DOHH2 (cell line): Measurements from ENCODE around the gene MOGAT2.

Experiments
- H3F3A ChIP-seq: fragments of 200-600 bp; sonication (generic), shearing (Covaris generic); 2 replicates; pipeline ENCODE4 v1.6.0; 2016; ENCODE audit warnings: antibody characterized with exemption, mild to moderate bottlenecking; ENCODE audit not compliant: control insufficient read depth, insufficient read depth
- H3K27ac ChIP-seq: fragments of 200-600 bp; sonication (generic); 2 replicates; pipeline ENCODE4 v1.5.1; 2014; ENCODE audit warnings: low read depth, mild to moderate bottlenecking, low read length, moderate library complexity
- H3K27me3 ChIP-seq: fragments of 200-600 bp; sonication (generic); 2 replicates; pipeline ENCODE4 v1.6.1; 2014; ENCODE audit warnings: mild to moderate bottlenecking, low read length, mixed read lengths; ENCODE audit not compliant: control insufficient read depth
- H3K36me3 ChIP-seq: fragments of 200-600 bp; sonication (generic); 2 replicates; pipeline ENCODE4 v1.6.1; 2014; ENCODE audit warnings: mild to moderate bottlenecking, low read length, moderate library complexity, mixed read lengths; ENCODE audit not compliant: control insufficient read depth
- H3K4me1 ChIP-seq: fragments of 200-600 bp; sonication (generic); 2 replicates; pipeline ENCODE4 v1.6.1; 2014; ENCODE audit warnings: mild to moderate bottlenecking, low read length, mixed read lengths; ENCODE audit not compliant: control insufficient read depth
- H3K4me2 ChIP-seq: fragments of 200-600 bp; sonication (generic); 2 replicates; pipeline ENCODE4 v1.6.0; 2014; ENCODE audit warnings: mild to moderate bottlenecking, low read length, moderate library complexity
- H3K4me3 ChIP-seq: fragments of 200-600 bp; sonication (generic); 2 replicates; pipeline ENCODE4 v1.5.1; 2014; ENCODE audit warnings: mild to moderate bottlenecking, low read length, mixed read lengths
- H3K79me2 ChIP-seq: fragments of 200-600 bp; sonication (generic); 2 replicates; pipeline ENCODE4 v1.6.1; 2014; ENCODE audit warnings: mild to moderate bottlenecking, low read length, mixed read lengths; ENCODE audit not compliant: control insufficient read depth
- H3K9me2 ChIP-seq: fragments of 200-600 bp; sonication (generic); replicated peaks from 2 replicates; pipeline ENCODE4 v1.6.1; 2014; ENCODE audit warnings: mild to moderate bottlenecking, low read length, mixed read lengths; ENCODE audit not compliant: control insufficient read depth
- H3K9me3 ChIP-seq: fragments of 200-600 bp; sonication (generic); 2 replicates; pipeline ENCODE4 v1.6.1; 2014; ENCODE audit warnings: antibody characterized with exemption, low read length, mixed read lengths; ENCODE audit not compliant: control insufficient read depth, insufficient read depth
- H4K20me1 ChIP-seq: fragments of 200-600 bp; sonication (generic); 2 replicates; pipeline ENCODE4 v1.6.0; 2014; ENCODE audit warnings: low read depth, mild to moderate bottlenecking, antibody characterized with exemption, low read length, moderate library complexity; ENCODE audit not compliant: control insufficient read depth, insufficient read depth
- EZH2phosphoT487 ChIP-seq: fragments of 200-600 bp; sonication (generic); IDR thresholded peaks from 2 replicates; pipeline ENCODE4 v1.6.1; 2017; ENCODE audit warnings: borderline replicate concordance, mild to moderate bottlenecking, antibody characterized with exemption, low read length, moderate library complexity, mixed read lengths
- TF ChIP-seq, protein P1 (sequence below): fragments of 200-600 bp; sonication (generic); IDR thresholded peaks from one replicate; pipeline ENCODE4 v1.5.1; 2014; ENCODE audit warnings: antibody characterized with exemption, mild to moderate bottlenecking, low read depth, low read length; ENCODE audit not compliant: poor library complexity, severe bottlenecking

The MOGAT2 gene

DNA sequence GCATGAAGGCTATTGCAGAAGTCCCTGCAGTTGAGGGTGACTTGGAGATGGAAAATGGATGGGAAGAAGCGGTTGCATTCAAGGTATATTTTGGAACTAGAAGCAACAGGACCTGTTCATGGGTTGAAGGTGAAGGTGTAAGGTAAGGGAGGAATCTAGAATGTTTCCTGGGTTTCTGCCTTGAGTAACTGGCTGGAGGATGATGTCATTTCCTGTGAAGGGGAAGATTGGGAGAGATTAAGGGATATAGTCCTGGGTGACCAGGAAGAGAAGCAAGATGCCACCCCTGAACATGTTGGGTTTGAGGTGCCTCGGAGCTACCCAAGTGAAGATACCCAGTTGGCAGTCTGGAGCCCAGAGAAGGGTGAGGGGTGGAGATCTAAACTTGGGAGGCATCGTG, 12.1 kb upstream of the MOGAT2 start:
- no peaks in the 10 kb centered on the region for H3K9me2 ChIP-seq
- H3K4me2 ChIP-seq: no peak overlapping the region
- no peak overlapping the region for H3K27ac ChIP-seq
- H3K27me3 ChIP-seq: no peaks in the 10 kb centered on the region
- no peaks in the 10 kb centered on the region for H3F3A ChIP-seq
- H3K36me3 ChIP-seq: no peaks in the 10 kb centered on the region
- no peaks in the 10 kb centered on the region for H3K9me3 ChIP-seq
- H3K4me3 ChIP-seq: no peak overlapping the region
- no peaks in the 10 kb centered on the region for H4K20me1 ChIP-seq
- no peaks in the 10 kb centered on the region for H3K79me2 ChIP-seq
- no peaks in the 10 kb centered on the region for H3K4me1 ChIP-seq
- TF ChIP-seq, protein P1, sequence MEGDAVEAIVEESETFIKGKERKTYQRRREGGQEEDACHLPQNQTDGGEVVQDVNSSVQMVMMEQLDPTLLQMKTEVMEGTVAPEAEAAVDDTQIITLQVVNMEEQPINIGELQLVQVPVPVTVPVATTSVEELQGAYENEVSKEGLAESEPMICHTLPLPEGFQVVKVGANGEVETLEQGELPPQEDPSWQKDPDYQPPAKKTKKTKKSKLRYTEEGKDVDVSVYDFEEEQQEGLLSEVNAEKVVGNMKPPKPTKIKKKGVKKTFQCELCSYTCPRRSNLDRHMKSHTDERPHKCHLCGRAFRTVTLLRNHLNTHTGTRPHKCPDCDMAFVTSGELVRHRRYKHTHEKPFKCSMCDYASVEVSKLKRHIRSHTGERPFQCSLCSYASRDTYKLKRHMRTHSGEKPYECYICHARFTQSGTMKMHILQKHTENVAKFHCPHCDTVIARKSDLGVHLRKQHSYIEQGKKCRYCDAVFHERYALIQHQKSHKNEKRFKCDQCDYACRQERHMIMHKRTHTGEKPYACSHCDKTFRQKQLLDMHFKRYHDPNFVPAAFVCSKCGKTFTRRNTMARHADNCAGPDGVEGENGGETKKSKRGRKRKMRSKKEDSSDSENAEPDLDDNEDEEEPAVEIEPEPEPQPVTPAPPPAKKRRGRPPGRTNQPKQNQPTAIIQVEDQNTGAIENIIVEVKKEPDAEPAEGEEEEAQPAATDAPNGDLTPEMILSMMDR: no peak
- TF ChIP-seq EZH2phosphoT487: no peak

DNA sequence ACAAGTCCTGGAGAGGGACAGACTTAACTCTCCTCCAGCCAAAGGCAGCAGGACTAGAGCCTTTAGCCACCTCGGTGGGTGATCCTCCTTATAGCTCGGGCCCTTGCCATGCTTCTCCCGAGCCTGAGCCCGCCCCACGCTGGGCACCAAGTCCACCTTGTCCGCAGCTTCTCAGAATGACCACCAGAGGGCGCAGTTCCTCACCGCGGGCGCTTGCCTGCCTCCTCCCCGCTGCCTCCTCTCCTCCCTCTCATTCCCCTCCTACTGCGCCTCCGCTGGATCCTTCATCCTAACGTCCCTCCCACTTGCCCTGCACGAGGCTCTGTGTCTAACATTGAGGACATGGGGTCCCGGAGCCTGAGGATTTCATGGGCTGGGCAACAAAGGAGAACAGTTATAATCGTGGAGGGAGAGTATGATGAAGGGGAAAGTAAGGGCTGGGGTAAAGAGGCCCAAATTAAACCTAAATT, 11.3 kb upstream of the MOGAT2 start:
- Histone ChIP-seq H3K4me1 (no peaks in the 10 kb centered on the region), H3K27me3 (no peaks in the 10 kb centered on the region), H3K79me2 (no peaks in the 10 kb centered on the region), H3F3A (no peaks in the 10 kb centered on the region), H3K4me2 (peak overlapping the region; percentile 31; the same call in 1 of the 2 replicates), H3K27ac (no peak overlapping the region), H3K9me2 (no peaks in the 10 kb centered on the region), H3K4me3 (no peak overlapping the region), H4K20me1 (no peaks in the 10 kb centered on the region), H3K9me3 (no peaks in the 10 kb centered on the region), H3K36me3 (no peaks in the 10 kb centered on the region)
- TF ChIP-seq, protein P1: peak; percentile 93
- TF ChIP-seq EZH2phosphoT487: no peak

DNA sequence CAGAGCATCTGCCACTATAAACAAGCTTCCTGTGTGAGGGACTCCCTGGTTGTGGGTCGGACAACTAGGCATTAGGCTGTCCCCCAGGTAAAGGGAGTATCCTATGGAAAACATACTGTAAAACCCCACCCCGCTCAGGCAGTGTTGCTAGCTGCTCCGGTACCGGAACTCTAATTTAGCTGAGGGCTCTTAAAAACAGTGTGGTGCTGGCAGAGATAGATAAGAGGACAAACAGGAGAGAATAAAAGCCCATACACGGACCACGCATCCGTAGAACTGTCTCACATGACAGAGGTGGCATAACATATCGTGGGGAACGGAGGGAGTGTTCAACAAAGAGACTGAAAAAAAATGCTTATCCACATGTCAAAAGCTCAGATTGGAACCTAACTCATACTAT, 3.4 kb upstream of the MOGAT2 start:
- Histone ChIP-seq H4K20me1 (no peaks in the 10 kb centered on the region), H3K27me3 (peaks cover 13% of the 10 kb centered on the region), H3K9me2 (no peaks in the 10 kb centered on the region), H3K9me3 (no peaks in the 10 kb centered on the region), H3K4me1 (no peaks in the 10 kb centered on the region), H3K79me2 (no peaks in the 10 kb centered on the region), H3K27ac (no peak overlapping the region), H3K4me2 (no peak overlapping the region), H3K36me3 (no peaks in the 10 kb centered on the region), H3F3A (no peaks in the 10 kb centered on the region), H3K4me3 (no peak overlapping the region)
- TF ChIP-seq, protein P1: no peak
- no peak for TF ChIP-seq EZH2phosphoT487

DNA sequence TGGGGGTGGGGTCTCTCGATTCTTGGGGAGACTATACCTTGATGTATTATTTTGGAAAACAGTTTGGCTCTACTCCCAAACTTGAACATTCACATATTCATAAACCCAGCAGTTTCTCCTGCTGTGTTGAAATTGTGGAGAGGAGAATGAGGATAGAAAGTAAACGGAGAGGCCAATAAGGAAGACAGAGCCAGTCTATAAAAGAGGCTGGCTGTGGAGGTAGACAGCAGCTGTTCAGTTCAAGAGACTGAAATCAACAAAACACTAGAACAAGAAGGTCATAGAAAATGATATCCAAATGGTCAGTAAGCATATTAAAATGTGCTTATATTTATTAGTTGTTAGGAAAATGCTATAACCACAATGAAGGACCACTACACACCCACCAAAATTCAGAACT, 1.9 kb upstream of the MOGAT2 start:
- Histone ChIP-seq H4K20me1 (no peaks in the 10 kb centered on the region), H3K4me1 (no peaks in the 10 kb centered on the region), H3F3A (no peaks in the 10 kb centered on the region), H3K4me3 (no peak overlapping the region), H3K9me2 (no peaks in the 10 kb centered on the region), H3K9me3 (no peaks in the 10 kb centered on the region), H3K79me2 (no peaks in the 10 kb centered on the region), H3K4me2 (no peak overlapping the region), H3K27ac (no peak overlapping the region), H3K36me3 (no peaks in the 10 kb centered on the region), H3K27me3 (peaks cover 13% of the 10 kb centered on the region)
- TF ChIP-seq, protein P1: no peak
- no peak for TF ChIP-seq EZH2phosphoT487
